Right lobe of liver (tissue), 6 donors: ENCODE data around the gene ZNF579. TPM values are rescaled to one million over a fixed set of nuclear protein-coding genes. Genes with fewer than 3 reads are reported as not detected.

Experiments
- ATAC-seq, 4 donors: fragments of 200-7000 bp; cut with Tn5 transposase; one replicate each; pipeline ENCODE4 v1.9.1; 2020; ENCODE audit warnings: mild to moderate bottlenecking in 4 of 4, moderate library complexity in 4 of 4
- DNase-seq, 3 donors: peaks; one replicate each; pipeline ENCODE4 v3.0.0-alpha.2; 2020
- H3K27ac ChIP-seq, 3 donors: fragments of 200-600 bp; one replicate each; pipeline ENCODE4 v1.8.0; 2022
- H3K27me3 ChIP-seq, 2 donors: fragments of 200-600 bp; one replicate each; pipeline ENCODE4 v1.8.0; 2022
- H3K36me3 ChIP-seq, 4 donors: fragments of 200-600 bp; sonication (generic) in 1 of 4; one replicate each; pipeline versions ENCODE4 v1.5.1 to v1.8.0; 2017 to 2022; ENCODE audit warnings: control low read depth in 1 of 4
- H3K4me1 ChIP-seq, 4 donors: fragments of 200-600 bp; sonication (generic) in 1 of 4; one replicate each; pipeline versions ENCODE4 v1.5.1 to v1.8.0; 2017 to 2022; ENCODE audit warnings: control low read depth in 1 of 4
- H3K4me3 ChIP-seq, 3 donors: fragments of 200-600 bp; one replicate each; pipeline ENCODE4 v1.8.0; 2022
- H3K9me3 ChIP-seq, 4 donors: fragments of 200-600 bp; sonication (generic) in 1 of 4; one replicate each; pipeline versions ENCODE4 v1.5.1 to v1.8.0; 2017 to 2022; ENCODE audit warnings: control low read depth in 1 of 4
- POLR2A ChIP-seq: fragments of 450-650 bp; IDR thresholded peaks from one replicate; pipeline ENCODE4 v1.6.1; 2017; ENCODE audit warnings: antibody characterized with exemption, mild to moderate bottlenecking
- WGBS: methylation state at CpG from one replicate; pipeline ENCODE4 v1.1.6; 2018; ENCODE audit warnings: low coverage, low lambda C conversion rate; ENCODE audit not compliant: insufficient coverage; ENCODE audit errors: missing lambda C conversion rate; 5-methylcytosine and 5-hydroxymethylcytosine counted together
- intact Hi-C, 2 donors: fragments of 100-400 bp; cut with DNase I; formaldehyde crosslinking; loops; one replicate each; pipeline versions ENCODE4 v1.11.2 to v1.14.1; 2022
- total RNA-seq, 6 experiments: library from RNA; depleted of rRNA in 2 of 6; stranded (reverse); fragments of >200 nt in 2 of 6; fragmentation: NEBNext Ultra II Directional in 3 of 6; extraction: Animal tissue kit (Norgen Biotek cat#: 25700) in 3 of 6; gene quantifications; one replicate each; pipeline versions ENCODE4 v1.1.0 to v1.2.4, GENCODE V29; 2016 to 2023
- TF ChIP-seq, protein P1 (sequence below), 4 donors: fragments of 200-600 bp in 3 of 4; fragments of 450-650 bp in 1 of 4; IDR thresholded peaks; one replicate each; pipeline versions ENCODE4 v1.5.1 to v1.8.0; 2016 to 2022; ENCODE audit warnings: antibody characterized with exemption in 4 of 4, mild to moderate bottlenecking in 2 of 4
- donor health status: DM: no; HTN: yes; CAD: no.
- donor health status: DM: no; HTN: no; CAD: no.
- donor health status: DM: no; HTN: no; CAD: no.
- donor health status: DM: no; HTN: yes; CAD: no.
- donor health status: DM: no; HTN: yes; CAD: no.

Gene ZNF579
- total RNA-seq, 6 experiments from 2014 or later: 1.9 to 4.6 (median 3.6) TPM

DNA sequence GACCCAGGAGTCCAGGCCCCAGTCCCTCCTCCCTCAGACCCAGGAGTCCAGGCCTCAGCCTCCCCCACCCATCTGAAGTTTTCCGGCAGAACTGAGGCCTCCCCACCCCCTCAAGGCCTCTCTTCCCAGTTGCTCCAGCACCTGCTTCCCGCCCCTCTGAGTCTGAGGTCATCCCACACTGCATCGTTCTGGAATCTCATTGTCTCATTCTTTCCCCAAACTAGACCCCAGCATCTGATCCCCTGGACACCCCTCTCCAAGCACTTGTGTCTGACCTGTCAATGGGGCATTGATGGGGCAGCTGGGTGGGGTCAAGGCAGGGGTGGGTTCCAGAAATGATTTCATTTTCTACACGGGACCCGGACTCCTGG, 42.9 kb downstream of the ZNF579 start:
- no peak overlapping the region for H3K27ac ChIP-seq
- no peak for DNase-seq
- no peaks in the 10 kb centered on the region for H3K27me3 ChIP-seq
- TF ChIP-seq POLR2A: no peak
- TF ChIP-seq, protein P1, sequence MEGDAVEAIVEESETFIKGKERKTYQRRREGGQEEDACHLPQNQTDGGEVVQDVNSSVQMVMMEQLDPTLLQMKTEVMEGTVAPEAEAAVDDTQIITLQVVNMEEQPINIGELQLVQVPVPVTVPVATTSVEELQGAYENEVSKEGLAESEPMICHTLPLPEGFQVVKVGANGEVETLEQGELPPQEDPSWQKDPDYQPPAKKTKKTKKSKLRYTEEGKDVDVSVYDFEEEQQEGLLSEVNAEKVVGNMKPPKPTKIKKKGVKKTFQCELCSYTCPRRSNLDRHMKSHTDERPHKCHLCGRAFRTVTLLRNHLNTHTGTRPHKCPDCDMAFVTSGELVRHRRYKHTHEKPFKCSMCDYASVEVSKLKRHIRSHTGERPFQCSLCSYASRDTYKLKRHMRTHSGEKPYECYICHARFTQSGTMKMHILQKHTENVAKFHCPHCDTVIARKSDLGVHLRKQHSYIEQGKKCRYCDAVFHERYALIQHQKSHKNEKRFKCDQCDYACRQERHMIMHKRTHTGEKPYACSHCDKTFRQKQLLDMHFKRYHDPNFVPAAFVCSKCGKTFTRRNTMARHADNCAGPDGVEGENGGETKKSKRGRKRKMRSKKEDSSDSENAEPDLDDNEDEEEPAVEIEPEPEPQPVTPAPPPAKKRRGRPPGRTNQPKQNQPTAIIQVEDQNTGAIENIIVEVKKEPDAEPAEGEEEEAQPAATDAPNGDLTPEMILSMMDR (IDR thresholded peaks at IDR 0.05): no peak
- H3K4me3 ChIP-seq: no peak overlapping the region
- no peaks in the 10 kb centered on the region for H3K36me3 ChIP-seq
- intact Hi-C loops: no loop called here
- H3K9me3 ChIP-seq: no peaks in the 10 kb centered on the region
- ATAC-seq: no peak
- H3K4me1 ChIP-seq: no peaks in the 10 kb centered on the region
- 63% methylated on average over 5 of the region's 5 CpGs for WGBS

DNA sequence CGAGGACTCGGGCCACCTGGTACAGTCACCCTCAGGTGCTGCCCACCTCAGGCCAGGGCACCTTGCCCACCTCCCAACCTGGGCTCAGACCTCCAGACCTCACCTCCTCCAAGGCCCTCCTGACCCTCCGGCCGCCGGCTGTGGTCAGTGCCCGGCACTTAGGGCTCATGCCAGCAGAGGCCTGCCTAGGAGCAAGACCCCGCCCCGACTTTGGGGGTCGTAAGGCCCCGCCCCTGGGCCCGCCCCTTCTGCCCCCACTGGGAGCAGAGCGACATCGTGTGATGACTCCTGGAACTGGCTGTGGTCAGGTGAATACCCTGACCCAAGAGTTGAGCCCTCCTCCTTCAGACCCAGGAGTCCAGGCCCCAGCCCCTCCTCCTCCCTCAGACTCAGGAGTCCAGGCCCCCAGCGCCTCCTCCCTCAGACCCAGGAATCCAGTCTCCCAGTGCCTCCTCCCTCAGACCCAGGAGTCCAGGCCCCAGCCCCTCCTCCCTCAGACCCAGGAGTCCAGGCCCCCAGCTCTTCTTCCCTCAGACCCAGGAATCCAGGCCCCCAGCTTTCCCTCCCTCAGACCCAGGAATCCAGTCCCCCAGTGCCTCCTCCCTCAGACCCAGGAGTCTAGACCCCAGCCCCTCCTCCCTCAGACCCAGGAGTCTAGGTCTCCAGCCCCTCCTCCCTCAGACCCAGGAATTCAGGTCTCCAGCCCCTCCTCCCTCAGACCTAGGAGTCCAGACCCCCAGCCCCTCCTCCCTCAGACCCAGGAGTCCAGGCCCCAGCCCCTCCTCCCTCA, 43.5 kb downstream of the ZNF579 start, which contains the start of gene SBK2:
Gene SBK2 (minus strand): TSS at position 183 of the 790 bp plus-strand sequence. CDS start 839 bp downstream, outside the sequence.
- TF ChIP-seq POLR2A: no peak
- TF ChIP-seq, protein P1 (IDR thresholded peaks at IDR 0.05): no peak
- no peak within 1 kb of the TSS for H3K4me3 ChIP-seq
- H3K9me3 ChIP-seq: no peaks in the 10 kb centered on the region
- H3K4me1 ChIP-seq: no peaks in the 10 kb centered on the region
- intact Hi-C loops: no loop called here
- H3K27ac ChIP-seq: no peak within 1 kb of the TSS
- ATAC-seq (peak in 1 of 4 donors; percentile 31), DNase-seq (no peak)
- no peaks in the 10 kb centered on the region for H3K27me3 ChIP-seq
- no peaks in the 10 kb centered on the region for H3K36me3 ChIP-seq
- WGBS: no CpG with 5 or more reads among the region's 14 CpGs

DNA sequence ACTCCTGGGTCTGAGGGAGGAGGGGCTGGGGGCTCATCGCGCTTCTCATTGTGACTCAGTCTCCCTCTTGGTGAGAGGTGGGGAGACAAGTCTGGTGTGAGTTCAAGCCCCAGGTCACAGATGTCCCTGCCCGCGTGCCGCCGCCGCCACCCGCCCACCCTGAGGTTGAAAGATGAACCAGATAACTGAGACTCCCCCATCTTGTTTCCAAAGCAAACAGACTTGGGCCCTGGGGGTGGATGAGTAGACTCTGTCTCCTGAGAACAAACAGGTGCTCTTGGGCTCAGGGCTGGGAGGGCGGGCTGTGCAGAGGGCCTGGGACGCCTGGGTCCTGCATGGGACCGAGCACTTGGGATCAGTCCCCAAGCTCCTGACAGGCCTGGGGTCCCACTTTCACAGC, 44.3 kb downstream of the ZNF579 start:
- Histone ChIP-seq H3K36me3 (no peaks in the 10 kb centered on the region), H3K27me3 (no peaks in the 10 kb centered on the region), H3K4me3 (no peak overlapping the region), H3K27ac (no peak overlapping the region), H3K9me3 (no peaks in the 10 kb centered on the region), H3K4me1 (no peaks in the 10 kb centered on the region)
- DNase-seq (no peak), ATAC-seq (no peak)
- intact Hi-C loops: no loop called here
- TF ChIP-seq, protein P1 (IDR thresholded peaks at IDR 0.05): no peak
- no peak for TF ChIP-seq POLR2A
- 60% methylated on average over 1 of the region's 11 CpGs for WGBS

DNA sequence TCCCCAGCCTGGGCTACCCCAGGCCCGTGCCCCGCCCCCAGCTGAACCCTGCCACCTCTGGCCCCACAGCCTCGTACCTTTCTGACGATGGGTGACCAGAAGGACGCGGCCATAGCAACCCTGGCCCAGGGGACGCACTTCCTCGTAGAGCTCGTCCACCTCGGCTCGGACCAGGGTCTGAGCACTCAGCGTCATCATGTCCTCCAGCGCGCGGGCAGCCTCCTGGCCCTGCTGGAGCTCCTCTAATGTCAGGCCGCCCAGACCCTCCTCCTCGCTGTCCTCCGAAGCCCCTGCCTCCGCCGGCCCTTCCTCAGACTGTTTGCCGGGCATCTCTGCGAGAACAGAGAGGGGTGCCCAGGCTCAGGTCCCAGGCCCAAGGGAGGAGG, 44.7 kb downstream of the ZNF579 start:
- WGBS: 91% methylated on average over 10 of the region's 22 CpGs
- no peak overlapping the region for H3K4me3 ChIP-seq
- DNase-seq (no peak), ATAC-seq (no peak)
- intact Hi-C loops: no loop called here
- no peaks in the 10 kb centered on the region for H3K4me1 ChIP-seq
- no peak overlapping the region for H3K27ac ChIP-seq
- no peaks in the 10 kb centered on the region for H3K9me3 ChIP-seq
- no peaks in the 10 kb centered on the region for H3K27me3 ChIP-seq
- TF ChIP-seq, protein P1 (IDR thresholded peaks at IDR 0.05): no peak
- no peak for TF ChIP-seq POLR2A
- H3K36me3 ChIP-seq: no peaks in the 10 kb centered on the region
